ENCODE results near the gene ST6GALNAC5.

GRCh38 chr1:76871355-76871974, 4.2 kb downstream of the ST6GALNAC5 start:
- TF ChIP-seq CTCF (IDR thresholded peaks at IDR 0.05) (no peak), EZH2 (IDR thresholded peaks at IDR 0.05) (no peak)
